GM06990 (cell line): Measurements from ENCODE around the gene EN1.

ENCODE experiments used
- DNase-seq: peaks from one replicate; pipeline ENCODE4 v3.0.0-alpha.2; 2011; ENCODE audit not compliant: insufficient read length; ENCODE audit errors: extremely low read depth
- H3K27me3 ChIP-seq: replicated peaks from 2 replicates; pipeline ENCODE4 v1.6.0; 2011; ENCODE audit warnings: low read length; ENCODE audit not compliant: control insufficient read depth, insufficient read depth
- H3K36me3 ChIP-seq: 2 replicates; pipeline ENCODE4 v1.5.1; 2011; ENCODE audit warnings: low read length; ENCODE audit not compliant: control insufficient read depth, insufficient read depth
- H3K4me3 ChIP-seq: replicated peaks from 2 replicates; pipeline ENCODE4 v1.5.1; 2011; ENCODE audit warnings: low read depth, mild to moderate bottlenecking, control low read depth, low read length
- CTCF ChIP-seq: IDR thresholded peaks from 2 replicates; pipeline ENCODE4 v1.5.1; 2011; ENCODE audit warnings: low read length, control low read depth, mild to moderate bottlenecking, inconsistent platforms; ENCODE audit not compliant: insufficient read depth, poor library complexity, severe bottlenecking

The EN1 gene

GRCh38 chr2:118864207-118864606 is 16.8 kb upstream of the EN1 start:
- Histone ChIP-seq H3K27me3 (no peaks in the 10 kb centered on the region; the same call in 1 of the 2 replicates), H3K36me3 (no peaks in the 10 kb centered on the region), H3K4me3 (no peak overlapping the region)
- no peak for DNase-seq
- TF ChIP-seq CTCF, result no peak

- DNase-seq, result no peak
- no peak for TF ChIP-seq CTCF
- H3K4me3 ChIP-seq, result no peak overlapping the region
- H3K27me3 ChIP-seq, result peaks cover 2% of the 10 kb centered on the region; the same call in 1 of the 2 replicates
- no peaks in the 10 kb centered on the region for H3K36me3 ChIP-seq
These were observed 14.3 kb upstream of the EN1 start for GRCh38 chr2:118861731-118862130.

- TF ChIP-seq CTCF, result no peak
- peaks cover 2% of the 10 kb centered on the region; the same call in 1 of the 2 replicates for H3K27me3 ChIP-seq
- no peak overlapping the region for H3K4me3 ChIP-seq
- no peaks in the 10 kb centered on the region for H3K36me3 ChIP-seq
- DNase-seq, result no peak
These were observed 13.8 kb upstream of the EN1 start for GRCh38 chr2:118861242-118861641.

- no peak for TF ChIP-seq CTCF
- Histone ChIP-seq H3K27me3 (peaks cover 2% of the 10 kb centered on the region; the same call in 1 of the 2 replicates), H3K4me3 (no peak overlapping the region), H3K36me3 (no peaks in the 10 kb centered on the region)
- DNase-seq, result no peak
These were observed 13.1 kb upstream of the EN1 start for GRCh38 chr2:118860506-118860905.

GRCh38 chr2:118859157-118859770 is 11.8 kb upstream of the EN1 start:
- no peak overlapping the region for H3K4me3 ChIP-seq
- no peak for TF ChIP-seq CTCF
- DNase-seq, result no peak
- peaks cover 3% of the 10 kb centered on the region; the same call in 1 of the 2 replicates for H3K27me3 ChIP-seq
- no peaks in the 10 kb centered on the region for H3K36me3 ChIP-seq
